HG03565 (cell line): ENCODE measurements around the gene ACADVL.
"Not testable (repeated sequence)": the region's sequence is repeated elsewhere in the genome, so short reads cannot be mapped to it uniquely, and the experiment has no call there.

Source experiments
- ATAC-seq: cut with Tn5 transposase; IDR thresholded peaks from one replicate; pipeline ENCODE4 v1.9.1; 2021; ENCODE audit warnings: mild to moderate bottlenecking, moderate library complexity; ENCODE audit not compliant: unreplicated experiment

The ACADVL gene

DNA sequence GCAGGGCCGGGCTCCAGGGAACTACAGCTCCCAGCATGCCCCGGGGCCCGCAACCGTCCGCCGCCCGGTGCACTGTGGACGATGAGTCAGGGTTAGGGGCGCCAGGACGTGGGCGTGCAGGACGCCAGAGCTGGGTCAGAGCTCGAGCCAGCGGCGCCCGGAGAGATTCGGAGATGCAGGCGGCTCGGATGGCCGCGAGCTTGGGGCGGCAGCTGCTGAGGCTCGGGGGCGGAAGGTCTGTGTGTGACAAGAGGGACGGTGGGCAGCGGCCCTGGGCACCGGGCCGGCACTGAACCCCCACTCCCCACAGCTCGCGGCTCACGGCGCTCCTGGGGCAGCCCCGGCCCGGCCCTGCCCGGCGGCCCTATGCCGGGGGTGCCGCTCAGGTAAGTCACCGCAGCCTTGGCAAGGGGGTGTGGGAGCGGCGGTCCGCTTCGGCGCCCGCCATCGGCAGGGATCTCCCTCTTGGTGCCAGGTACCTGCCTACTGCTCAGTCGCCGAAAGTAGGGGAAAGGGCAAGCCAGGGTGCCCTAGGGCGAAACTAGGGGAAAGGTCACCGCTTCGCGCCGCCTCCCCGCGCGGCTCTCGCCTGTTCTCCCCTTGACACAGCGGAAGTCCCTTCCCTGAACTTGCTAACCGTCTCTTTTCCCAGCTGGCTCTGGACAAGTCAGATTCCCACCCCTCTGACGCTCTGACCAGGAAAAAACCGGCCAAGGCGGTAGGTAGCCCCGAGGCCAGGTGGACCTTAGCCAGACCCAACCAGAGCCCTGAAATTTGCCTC, at the start of gene ACADVL, which contains the start of gene DLG4:
TSS of gene ACADVL (plus strand) at position 127 of the 781 bp plus-strand sequence. CDS start at position 174, 47 bp downstream.
TSS of gene DLG4 (minus strand) at position 25 of the 781 bp plus-strand sequence.
- peak; percentile 40 for ATAC-seq

GRCh38 chr17:7172522-7173191, 47.1 kb upstream of the ACADVL start:
- ATAC-seq = not testable (repeated sequence)

- no peak for ATAC-seq
Observed at GRCh38 chr17:7173687-7174602, 45.8 kb upstream of the ACADVL start.

DNA sequence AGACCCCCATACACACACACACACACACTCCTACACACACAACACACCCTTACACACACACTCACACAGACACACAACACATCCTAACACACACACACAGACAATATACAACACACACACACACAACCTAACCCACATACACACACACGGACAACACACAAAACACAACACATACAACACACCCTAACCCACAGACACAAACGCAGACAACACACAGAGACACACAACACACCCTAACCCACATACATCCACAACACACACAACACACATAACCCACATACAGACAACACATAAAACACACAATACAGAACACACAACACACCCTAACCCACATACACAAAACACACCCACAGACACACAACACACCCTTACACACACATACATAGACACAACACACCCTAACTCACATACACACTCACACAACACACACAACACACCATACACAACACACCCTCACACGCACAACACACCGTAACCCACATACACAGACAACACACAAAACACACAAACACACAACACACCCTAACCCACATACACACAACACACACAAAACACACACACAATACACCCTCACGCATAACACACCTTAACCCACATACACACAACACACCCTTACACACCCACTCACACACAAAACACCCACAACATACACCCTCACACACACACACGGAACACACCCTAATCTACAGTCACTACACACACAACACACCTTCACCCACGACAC, 45.0 kb upstream of the ACADVL start:
- ATAC-seq = no peak

DNA sequence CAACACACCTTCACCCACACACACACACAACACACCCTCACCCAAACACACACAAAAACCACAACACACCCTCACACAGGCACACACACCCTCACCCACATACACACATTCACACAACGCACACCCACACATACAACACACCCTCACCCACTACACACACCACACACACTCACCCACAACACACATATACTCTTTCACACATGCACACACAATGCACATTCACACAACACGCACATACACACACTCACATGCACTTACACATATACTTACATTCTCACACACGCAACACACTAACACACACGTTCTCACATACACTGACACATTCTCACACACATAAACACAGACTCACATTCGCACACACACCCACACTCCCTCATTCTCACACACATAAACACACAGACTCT, 44.4 kb upstream of the ACADVL start:
- ATAC-seq = no peak

DNA sequence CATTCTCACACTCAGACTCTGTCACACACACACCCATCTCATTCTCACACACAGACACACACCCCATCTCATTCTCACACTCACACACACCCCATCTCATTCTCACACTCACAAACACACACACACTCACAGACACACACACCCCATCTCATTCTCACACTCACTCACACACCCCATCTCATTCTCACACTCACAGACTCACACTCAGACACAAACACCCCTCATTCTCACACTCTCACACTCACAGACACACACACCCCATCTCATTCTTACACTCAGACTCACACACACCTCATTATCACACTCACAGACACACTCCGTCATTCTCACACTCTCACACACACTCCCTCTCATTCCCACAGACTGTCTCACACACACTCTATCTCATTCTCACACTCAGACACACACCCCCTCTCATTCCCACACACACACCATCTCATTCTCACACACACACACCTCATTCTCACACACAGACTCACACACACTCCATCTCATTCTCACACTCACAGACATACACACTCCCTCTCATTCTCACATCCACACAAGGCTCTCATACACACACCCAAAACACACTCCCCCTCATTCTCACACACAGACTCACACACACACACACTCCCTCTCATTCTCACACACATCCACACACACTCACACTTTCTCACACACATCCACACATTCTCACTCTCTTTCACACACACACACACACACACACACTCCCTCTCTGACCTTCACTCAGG, 43.5 kb upstream of the ACADVL start:
- ATAC-seq = no peak

DNA sequence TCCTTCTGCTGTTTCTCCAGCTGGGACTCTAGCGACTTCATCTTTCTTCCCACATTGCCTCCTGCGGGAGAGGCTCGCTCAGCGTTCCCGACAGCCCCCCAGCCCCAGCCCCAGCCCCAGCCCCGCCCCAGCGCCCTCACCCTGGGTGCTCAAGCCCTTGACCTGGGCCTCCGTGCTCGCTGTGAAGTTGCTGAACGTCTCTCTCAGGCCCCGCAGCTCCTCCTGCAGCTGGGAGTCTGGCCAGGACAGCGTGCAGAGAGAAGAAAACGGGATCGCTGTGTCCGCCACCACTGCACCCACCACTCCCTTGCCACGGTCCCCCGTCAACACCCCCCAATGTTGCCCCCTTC, 42.9 kb upstream of the ACADVL start:
- no peak for ATAC-seq

DNA sequence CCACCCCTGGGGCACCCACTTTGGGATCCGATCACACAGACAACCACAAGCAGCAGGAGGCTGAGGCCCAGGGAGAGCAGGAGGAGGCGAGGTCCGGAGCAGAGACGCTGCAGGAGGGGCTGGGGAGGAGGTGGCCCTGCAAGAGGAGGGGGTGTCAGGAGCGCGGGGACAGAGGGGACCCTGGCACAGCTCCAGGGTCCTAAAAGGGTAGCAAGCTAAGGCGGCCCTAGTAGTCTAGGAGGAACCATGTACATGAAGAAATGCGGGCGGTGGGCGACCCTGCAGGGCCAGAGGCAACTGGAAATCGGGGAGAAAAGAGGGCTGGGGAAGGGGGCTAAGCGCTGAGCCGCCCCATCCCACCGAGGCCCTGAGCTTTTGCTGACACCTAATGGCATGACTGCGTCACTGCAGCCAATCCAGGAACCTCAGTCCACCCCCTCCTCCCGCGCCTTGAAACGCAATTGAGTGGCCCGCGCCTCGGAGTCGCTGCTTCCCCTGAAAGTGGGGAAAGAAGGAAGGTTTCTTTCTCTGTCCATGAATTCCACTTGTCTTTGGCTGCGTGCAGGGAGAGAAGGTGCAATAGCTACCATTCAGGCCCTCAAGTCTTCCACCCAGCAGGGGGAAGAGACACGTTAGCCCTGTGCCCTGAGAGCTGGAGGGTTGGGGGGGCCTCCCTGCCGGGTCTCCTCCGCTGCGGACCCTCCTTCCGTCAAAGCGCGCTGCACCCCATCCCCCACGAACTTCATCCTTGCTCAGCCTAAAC, 42.4 kb upstream of the ACADVL start:
- no peak for ATAC-seq

- ATAC-seq = no peak
Observed at GRCh38 chr17:7177954-7178477, 41.7 kb upstream of the ACADVL start.

DNA sequence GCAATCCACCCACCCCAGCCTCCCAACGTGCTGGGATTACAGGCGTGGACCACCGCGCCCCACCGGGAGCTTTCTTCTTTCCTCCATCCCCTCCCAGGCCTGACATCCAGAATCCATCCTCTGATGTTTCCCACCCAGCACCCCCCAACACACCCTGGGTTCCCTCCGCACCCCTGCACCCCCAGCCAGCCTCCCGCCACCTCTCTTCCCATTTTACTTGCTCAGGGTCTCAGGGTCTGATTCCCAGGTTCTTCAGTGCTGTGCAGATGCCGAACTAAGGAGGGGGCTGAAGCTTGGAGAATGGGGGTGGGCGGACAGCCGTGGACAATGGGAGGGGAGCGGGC, 40.8 kb upstream of the ACADVL start:
- no peak for ATAC-seq

DNA sequence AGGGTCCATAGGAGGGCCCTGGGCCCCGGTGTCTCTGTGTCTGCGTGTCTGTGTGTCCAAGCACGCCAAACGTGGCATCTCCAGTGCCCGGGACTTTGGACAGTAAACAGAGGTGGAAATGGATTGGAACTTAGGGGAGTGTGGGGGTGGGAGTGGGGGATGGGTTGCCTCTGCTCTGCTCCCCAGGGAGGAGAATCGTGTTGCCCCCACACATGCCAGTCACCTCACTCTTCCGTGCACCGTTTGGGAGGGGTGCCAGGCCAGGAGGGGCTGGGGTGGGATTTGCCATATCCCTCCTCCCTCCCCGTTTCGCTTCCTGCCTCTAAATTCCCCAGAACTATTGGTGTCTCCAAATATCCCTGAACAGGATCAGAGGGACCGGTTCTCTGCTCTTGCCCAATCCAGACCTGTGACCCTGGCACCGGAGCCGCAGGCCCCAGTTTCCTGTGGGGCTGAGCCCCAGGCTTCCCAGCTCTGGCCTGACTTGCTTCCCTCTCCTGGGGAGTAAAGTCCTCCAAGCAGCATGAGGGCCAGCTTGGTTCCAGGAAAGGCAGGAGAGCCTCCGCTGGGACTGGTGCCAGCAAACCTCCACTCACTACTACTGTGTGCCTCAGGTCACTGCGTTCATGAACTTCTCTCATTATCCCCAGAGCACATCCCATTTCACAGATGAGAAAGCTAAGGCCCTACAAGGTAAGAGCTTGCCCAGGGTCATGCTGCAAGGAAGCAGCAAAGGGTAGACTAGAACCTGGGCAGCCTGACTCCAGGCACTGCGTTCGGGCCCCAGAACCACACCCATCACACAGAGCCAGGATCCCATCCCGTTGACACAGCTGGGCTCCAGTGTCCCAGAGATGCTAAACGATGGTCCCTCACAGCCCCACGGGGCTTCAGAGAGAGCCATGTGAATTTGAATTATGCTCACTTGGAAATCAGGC, 40.2 kb upstream of the ACADVL start, which contains the start of gene ASGR1:
TSS of gene ASGR1 (minus strand) at position 54 of the 938 bp plus-strand sequence. CDS start 807 bp downstream, outside the sequence.
- no peak for ATAC-seq

DNA sequence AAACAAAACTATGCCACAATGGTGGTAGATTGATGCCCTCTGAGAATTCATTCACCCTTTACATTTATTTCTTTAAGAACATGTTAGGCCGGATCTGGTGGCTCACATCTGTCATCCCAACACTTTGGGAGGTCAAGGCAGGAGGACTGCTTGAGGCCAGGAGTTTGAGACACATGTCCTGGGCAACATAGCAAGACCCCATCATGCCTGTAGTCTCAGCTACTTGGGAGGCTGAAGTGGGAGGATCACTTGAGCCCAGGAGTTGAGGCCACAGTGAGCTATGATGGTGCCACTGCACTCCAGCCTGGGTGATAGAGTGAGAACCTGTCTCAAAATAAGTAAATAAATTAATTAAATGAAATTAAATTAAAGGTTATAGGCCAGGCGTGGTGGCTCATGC, 37.6 kb upstream of the ACADVL start:
- not testable (repeated sequence) for ATAC-seq

GRCh38 chr17:7183433-7184090, 36.2 kb upstream of the ACADVL start:
- no peak for ATAC-seq

GRCh38 chr17:7184091-7184488, 35.6 kb upstream of the ACADVL start:
- no peak for ATAC-seq

GRCh38 chr17:7184647-7185046, 35.1 kb upstream of the ACADVL start:
- ATAC-seq = no peak

DNA sequence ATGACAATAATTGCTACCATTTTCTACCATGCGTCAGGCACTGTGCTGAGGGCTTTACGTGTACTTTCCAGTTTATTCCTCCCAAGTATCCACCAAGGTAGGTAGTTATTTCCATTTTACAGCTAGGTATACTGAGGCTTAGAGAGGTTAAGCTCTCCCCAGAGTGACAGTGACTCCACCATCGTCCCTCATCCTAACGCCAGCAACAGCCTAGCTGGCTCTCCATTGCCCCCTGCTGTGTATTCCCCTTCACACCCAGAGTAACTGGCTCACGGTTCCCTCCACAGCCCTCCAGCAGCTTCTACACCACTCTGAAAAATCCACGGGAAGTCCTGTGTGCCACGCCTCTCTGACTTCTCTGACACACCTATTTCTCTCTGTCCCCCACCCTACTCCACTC, 33.5 kb upstream of the ACADVL start:
- no peak for ATAC-seq

- ATAC-seq = no peak
Observed at GRCh38 chr17:7190276-7190917, 29.3 kb upstream of the ACADVL start.
